Right cardiac atrium (tissue), 5 donors: ENCODE data around the gene IMMP2L. TPM values are rescaled to one million over a fixed set of nuclear protein-coding genes. Genes with fewer than 3 reads are reported as not detected.

Experiments
- ATAC-seq, 2 donors: fragments of 200-7000 bp; cut with Tn5 transposase; one replicate each; pipeline versions ENCODE4 v1.8.0 to v1.9.1; 2020; ENCODE audit warnings: moderate library complexity in 2 of 2, mild to moderate bottlenecking in 1 of 2
- DNase-seq, 3 donors: peaks; one replicate each; pipeline ENCODE4 v3.0.0-alpha.2; 2020
- H3K27ac ChIP-seq: one replicate; pipeline ENCODE4 v1.5.1; 2013; ENCODE audit warnings: mild to moderate bottlenecking, low read length, control low read depth, moderate library complexity
- H3K27me3 ChIP-seq: one replicate; pipeline ENCODE4 v1.6.1; 2013; ENCODE audit not compliant: control insufficient read depth, insufficient read depth
- H3K4me1 ChIP-seq: one replicate; pipeline ENCODE4 v1.6.1; 2013; ENCODE audit warnings: low read length; ENCODE audit not compliant: control insufficient read depth, insufficient read depth
- H3K4me3 ChIP-seq: one replicate; pipeline ENCODE4 v1.5.1; 2013; ENCODE audit warnings: low read length, control low read depth
- H3K9me3 ChIP-seq: one replicate; pipeline ENCODE4 v1.6.1; 2013; ENCODE audit warnings: low read length; ENCODE audit not compliant: control insufficient read depth
- WGBS: extraction: QIAGEN DNeasy Blood & Tissue Kit; methylation state at CpG from one replicate; pipeline ENCODE4 v1.1.7; 2013; 5-methylcytosine and 5-hydroxymethylcytosine counted together
- intact Hi-C, 4 donors: fragments of 100-400 bp; cut with DNase I; formaldehyde crosslinking; loops; one replicate each; pipeline versions ENCODE4 v1.11.0 to v1.14.0; 2022 to 2023
- polyA plus RNA-seq: library from polyadenylated mRNA; stranded (reverse); fragments of 200-250 nt; gene quantifications from one replicate; pipeline ENCODE4 v1.2.3, GENCODE V29; 2013
- total RNA-seq, 4 donors: library from RNA; stranded (reverse); fragmentation: NEBNext Ultra II Directional; extraction: Animal tissue kit (Norgen Biotek cat#: 25700); gene quantifications; one replicate each; pipeline ENCODE4 v1.2.1, GENCODE V29; 2021
- donor health status: healthy with polysubstance abuse.
- donor health status: DM: no; HTN: yes; CAD: no.
- donor health status: DM: no; HTN: no; CAD: no.
- donor health status: DM: no; HTN: yes; CAD: no; lungs with severe emphysema.
- donor health status: DM: yes; HTN: yes; CAD: no.

IMMP2L gene
- total and polyA plus RNA-seq, 5 donors, result 6.6 to 16.2 (median 13.9) TPM

DNA sequence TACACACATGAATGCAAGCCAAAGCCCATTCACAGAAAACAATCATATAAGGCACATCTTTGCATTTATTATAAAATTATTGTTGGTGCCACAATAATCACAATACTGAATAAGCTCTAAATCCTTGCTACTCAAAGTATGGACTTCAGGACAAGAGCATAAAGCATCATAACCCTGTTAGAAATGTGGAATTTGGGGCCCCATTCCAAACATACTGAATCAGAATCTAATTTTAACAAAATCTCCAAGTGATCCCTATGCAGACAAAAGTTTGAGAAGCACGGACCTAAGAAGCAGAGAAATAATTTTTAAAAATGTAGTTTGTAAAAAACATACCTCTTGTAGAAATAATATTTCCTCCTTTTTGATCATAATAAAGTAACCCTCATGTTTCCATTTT lies 199.2 kb downstream of the IMMP2L start:
- Histone ChIP-seq H3K27me3 (no peaks in the 10 kb centered on the region), H3K4me1 (peaks cover 2% of the 10 kb centered on the region), H3K4me3 (no peak overlapping the region), H3K27ac (no peak overlapping the region), H3K9me3 (no peaks in the 10 kb centered on the region)
- WGBS, result 54% methylated on average over 1 of the region's 1 CpG
- DNase-seq (no peak), ATAC-seq (no peak)
- intact Hi-C loops, result no loop called here

DNA sequence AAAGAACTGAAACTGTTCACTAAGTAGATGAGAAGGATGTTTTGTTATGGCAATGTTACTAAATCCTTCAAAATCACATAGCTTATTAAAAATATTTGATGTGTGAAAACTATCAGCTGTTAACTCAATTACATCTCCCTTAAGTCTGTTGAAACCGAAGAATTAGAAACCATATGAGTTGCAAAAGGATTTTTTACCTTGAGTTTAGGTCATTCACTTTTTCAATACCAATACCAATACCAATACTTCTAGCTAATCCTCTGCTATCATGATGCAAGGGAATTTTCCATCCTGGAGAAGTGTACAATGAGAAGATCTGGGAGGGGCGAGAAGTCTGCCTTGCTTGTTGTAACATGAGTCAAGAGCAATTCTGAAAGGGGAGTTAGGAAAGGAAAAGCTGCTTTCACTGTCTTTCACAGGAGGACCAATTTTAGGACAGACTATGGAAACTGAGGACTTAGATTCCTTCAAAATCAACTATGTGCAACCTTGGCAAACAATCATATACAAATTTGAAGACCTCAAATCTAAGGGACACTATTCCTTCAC lies 199.7 kb downstream of the IMMP2L start:
- intact Hi-C loops, result no loop called here
- WGBS, result 89% methylated on average over 2 of the region's 2 CpGs

DNA sequence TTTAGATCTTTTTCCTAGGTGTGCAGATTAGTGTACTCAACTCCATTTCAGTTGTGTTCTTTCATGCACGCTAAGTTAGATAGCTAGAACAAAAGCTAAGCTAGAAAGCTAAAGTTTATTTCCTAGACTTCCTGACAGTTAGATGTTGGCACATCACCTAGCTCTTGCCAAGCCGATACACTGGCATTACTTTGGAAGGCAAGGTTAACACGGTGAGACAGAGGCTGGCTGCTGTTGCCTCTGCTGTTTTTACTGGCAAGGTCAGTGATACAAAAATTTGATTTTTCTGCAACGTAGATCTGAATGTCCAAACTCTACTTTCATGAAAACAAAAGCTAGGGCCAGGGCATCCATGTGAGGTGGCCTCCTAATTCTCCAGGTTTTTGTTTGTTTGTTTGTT lies 203.4 kb downstream of the IMMP2L start:
- Histone ChIP-seq H3K9me3 (no peaks in the 10 kb centered on the region), H3K27me3 (no peaks in the 10 kb centered on the region), H3K27ac (no peak overlapping the region), H3K4me3 (no peak overlapping the region), H3K4me1 (peaks cover 3% of the 10 kb centered on the region)
- DNase-seq (no peak), ATAC-seq (no peak)
- 76% methylated on average over 4 of the region's 4 CpGs for whole genome bisulfite sequencing
- intact Hi-C loops, result no loop called here

More for the DNA sequence above, 199.7 kb downstream of the IMMP2L start:
- Histone ChIP-seq H3K27ac (no peak overlapping the region), H3K9me3 (no peaks in the 10 kb centered on the region), H3K4me3 (no peak overlapping the region), H3K4me1 (peaks cover 3% of the 10 kb centered on the region), H3K27me3 (no peaks in the 10 kb centered on the region)
- ATAC-seq, result no peak
- no peak for DNase-seq

DNA sequence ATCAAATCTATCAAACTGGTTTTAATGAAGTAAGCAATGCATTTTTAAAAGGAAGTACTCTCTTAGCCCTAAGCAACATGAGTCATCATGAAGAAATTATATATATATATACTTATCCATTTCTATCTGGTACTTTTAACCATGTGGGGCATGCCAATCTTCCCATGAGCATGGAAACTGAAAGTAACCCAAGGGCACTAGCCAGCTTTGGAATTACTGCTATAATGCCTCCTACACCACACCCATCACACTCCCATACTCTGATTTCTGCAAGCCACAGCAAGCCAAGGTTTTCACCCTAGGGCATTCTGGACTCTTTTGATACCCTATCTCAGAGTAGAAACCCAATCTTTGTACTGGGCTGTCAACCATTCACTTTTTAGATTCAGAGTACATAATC lies 204.6 kb downstream of the IMMP2L start:
- Histone ChIP-seq H3K9me3 (no peaks in the 10 kb centered on the region), H3K27ac (no peak overlapping the region), H3K4me1 (peaks cover 3% of the 10 kb centered on the region), H3K27me3 (no peaks in the 10 kb centered on the region), H3K4me3 (no peak overlapping the region)
- no peak for ATAC-seq
- intact Hi-C loops, result no loop called here
- DNase-seq, result no peak

DNA sequence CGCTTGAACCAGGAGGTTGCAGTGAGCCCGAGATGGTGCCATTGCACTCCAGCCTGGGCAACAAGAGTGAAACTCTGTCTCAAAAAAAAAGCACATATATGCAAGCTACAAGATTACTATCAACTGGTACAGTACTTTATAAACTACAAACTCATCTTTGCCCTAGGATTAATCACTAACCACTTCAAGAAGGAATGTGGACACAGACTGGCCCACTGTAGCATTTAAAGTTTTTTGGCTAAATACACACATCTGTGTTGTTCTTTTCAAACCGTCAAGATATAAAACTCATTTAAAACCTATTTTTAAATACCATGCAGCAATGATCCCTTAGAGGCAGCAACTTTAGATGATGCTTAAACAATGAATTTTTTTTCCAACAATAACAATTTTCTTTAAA lies 205.4 kb downstream of the IMMP2L start:
- Histone ChIP-seq H3K27ac (no peak overlapping the region), H3K27me3 (no peaks in the 10 kb centered on the region), H3K9me3 (no peaks in the 10 kb centered on the region), H3K4me3 (no peak overlapping the region), H3K4me1 (peaks cover 3% of the 10 kb centered on the region)
- DNase-seq, result no peak
- intact Hi-C loops, result no loop called here
- ATAC-seq, result no peak
- 88% methylated on average over 3 of the region's 3 CpGs for WGBS

DNA sequence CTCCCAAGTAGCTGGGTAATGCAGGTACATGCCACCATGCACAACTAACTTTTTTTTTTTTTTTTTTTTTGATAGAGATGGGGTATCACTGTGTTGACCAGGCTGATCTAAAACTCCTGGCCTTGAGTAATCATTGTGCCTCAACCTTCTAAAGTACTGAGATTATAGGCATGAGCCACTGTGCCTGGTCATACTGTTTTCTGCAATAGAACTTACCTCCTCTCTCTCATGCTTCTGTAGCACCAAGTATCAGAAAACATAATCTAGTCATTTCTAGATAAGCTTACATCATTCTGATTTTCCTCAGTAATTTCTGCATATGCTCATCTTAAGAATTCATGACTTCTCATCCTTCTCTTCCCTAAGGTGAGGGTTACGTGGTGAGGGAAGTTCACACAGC lies 210.0 kb downstream of the IMMP2L start:
- no peak for ATAC-seq
- intact Hi-C loops, result no loop called here

DNA sequence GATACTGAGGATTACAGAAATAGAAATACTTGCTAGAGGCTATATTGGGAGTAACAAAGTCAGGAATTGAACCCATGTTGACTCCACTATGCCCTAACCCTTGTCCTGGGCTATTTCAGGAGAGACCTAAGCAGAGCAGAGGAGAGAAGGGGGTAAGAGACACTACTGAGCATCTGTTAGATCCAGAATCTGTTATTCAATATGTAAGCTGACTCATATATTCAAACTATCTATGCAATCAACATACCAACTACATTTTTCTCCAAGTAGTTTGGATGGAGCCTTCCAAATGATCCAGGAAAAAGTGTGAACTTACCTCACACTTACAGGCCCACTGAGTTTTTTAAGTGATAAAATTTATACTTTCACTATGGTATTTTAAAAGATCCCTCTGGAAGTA lies 216.1 kb downstream of the IMMP2L start:
- Histone ChIP-seq H3K27me3 (no peaks in the 10 kb centered on the region), H3K4me1 (no peaks in the 10 kb centered on the region), H3K27ac (no peak overlapping the region), H3K4me3 (no peak overlapping the region), H3K9me3 (peaks cover 1% of the 10 kb centered on the region)
- intact Hi-C loops, result no loop called here
- DNase-seq (no peak), ATAC-seq (no peak)

More for the DNA sequence above, 210.0 kb downstream of the IMMP2L start:
- Histone ChIP-seq H3K27me3 (no peaks in the 10 kb centered on the region), H3K4me1 (no peaks in the 10 kb centered on the region), H3K27ac (no peak overlapping the region), H3K4me3 (no peak overlapping the region), H3K9me3 (no peaks in the 10 kb centered on the region)
- DNase-seq, result no peak
- WGBS, result 96% methylated on average over 1 of the region's 1 CpG

DNA sequence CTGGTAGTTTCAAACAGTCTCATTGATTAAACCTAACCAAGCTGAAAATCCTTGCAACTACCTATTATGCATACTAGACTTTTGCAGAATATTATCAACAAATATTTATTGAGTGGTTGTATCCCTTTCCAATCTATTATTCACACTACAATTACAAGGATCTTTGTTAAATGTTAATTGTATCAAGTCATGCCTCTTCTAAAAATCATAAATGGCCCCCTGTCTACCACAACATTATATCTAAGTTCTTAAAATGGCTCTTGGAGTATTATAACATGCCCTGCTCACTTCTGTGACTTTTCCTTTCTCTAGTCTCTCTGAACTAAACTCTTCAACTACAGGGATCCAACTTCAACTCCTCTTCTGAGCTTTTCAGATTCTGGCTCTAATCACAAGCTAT lies 219.3 kb downstream of the IMMP2L start:
- Histone ChIP-seq H3K9me3 (peaks cover 1% of the 10 kb centered on the region), H3K4me1 (no peaks in the 10 kb centered on the region), H3K27me3 (no peaks in the 10 kb centered on the region), H3K4me3 (no peak overlapping the region), H3K27ac (no peak overlapping the region)
- no peak for ATAC-seq
- intact Hi-C loops, result no loop called here
- DNase-seq, result no peak

DNA sequence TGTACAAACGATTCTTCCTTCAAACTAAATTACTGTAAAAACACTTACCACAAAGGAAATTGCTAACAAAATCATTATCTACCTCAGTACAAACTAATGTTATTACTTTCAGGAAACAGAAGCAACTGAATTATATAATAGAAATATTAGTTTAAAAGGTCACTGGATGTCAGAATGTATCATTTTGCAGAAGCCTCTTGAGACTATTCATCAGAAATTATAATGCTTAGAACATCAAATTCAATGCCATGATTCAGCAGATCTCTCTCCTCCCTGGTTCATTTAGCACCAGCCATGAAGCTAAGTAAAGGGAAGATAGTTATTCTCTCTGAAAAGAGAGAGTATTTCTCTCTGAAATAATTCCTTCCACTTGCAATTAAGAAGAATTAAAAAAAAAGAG lies 223.3 kb downstream of the IMMP2L start:
- DNase-seq (no peak), ATAC-seq (no peak)
- no peaks in the 10 kb centered on the region for H3K4me1 ChIP-seq
- 64% methylated on average over 1 of the region's 1 CpG for WGBS
- peaks cover 1% of the 10 kb centered on the region for H3K9me3 ChIP-seq
- no peak overlapping the region for H3K4me3 ChIP-seq
- H3K27me3 ChIP-seq, result no peaks in the 10 kb centered on the region
- H3K27ac ChIP-seq, result no peak overlapping the region
- intact Hi-C loops, result no loop called here

DNA sequence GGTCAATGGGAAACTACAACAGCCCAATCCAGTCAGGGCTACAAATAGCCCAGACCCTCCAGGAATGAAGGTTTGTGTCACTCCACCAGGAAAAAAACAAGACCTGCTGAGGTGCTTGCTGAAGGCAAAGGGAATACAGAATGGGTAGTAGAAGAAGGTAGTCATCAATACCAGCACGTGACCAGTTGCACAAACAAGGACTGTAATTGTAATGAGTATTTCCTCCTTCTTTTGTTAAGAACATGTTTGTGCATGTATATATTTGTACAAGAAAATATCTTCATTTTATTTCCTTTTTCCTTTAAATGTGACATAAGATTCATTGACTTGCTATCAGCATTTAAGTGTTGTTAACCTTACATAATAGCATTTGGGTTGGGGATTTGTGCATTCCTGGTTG lies 229.3 kb downstream of the IMMP2L start:
- H3K9me3 ChIP-seq, result no peaks in the 10 kb centered on the region
- DNase-seq, result no peak
- H3K27ac ChIP-seq, result no peak overlapping the region
- WGBS, result 95% methylated on average over 1 of the region's 1 CpG
- no peak overlapping the region for H3K4me3 ChIP-seq
- no peaks in the 10 kb centered on the region for H3K27me3 ChIP-seq
- intact Hi-C loops, result no loop called here
- ATAC-seq, result no peak
- no peaks in the 10 kb centered on the region for H3K4me1 ChIP-seq

DNA sequence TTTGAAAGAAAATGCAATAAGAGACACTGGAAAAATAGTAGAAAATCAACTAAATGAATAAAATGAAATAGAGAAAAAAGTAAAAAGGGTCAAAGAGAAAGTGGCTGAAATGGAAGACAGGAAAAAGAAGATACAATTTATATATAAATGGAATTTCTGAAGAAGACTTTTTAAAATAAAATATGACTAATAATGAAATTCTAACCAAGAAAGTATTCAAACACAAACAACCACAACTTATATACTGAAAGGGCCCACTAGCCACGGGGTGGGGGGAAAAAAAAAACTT lies 232.1 kb downstream of the IMMP2L start:
- Histone ChIP-seq H3K27ac (no peak overlapping the region), H3K27me3 (no peaks in the 10 kb centered on the region), H3K4me1 (no peaks in the 10 kb centered on the region), H3K9me3 (no peaks in the 10 kb centered on the region), H3K4me3 (no peak overlapping the region)
- ATAC-seq, result no peak
- intact Hi-C loops, result no loop called here
- WGBS, result 74% methylated on average over 1 of the region's 1 CpG
- DNase-seq, result no peak

DNA sequence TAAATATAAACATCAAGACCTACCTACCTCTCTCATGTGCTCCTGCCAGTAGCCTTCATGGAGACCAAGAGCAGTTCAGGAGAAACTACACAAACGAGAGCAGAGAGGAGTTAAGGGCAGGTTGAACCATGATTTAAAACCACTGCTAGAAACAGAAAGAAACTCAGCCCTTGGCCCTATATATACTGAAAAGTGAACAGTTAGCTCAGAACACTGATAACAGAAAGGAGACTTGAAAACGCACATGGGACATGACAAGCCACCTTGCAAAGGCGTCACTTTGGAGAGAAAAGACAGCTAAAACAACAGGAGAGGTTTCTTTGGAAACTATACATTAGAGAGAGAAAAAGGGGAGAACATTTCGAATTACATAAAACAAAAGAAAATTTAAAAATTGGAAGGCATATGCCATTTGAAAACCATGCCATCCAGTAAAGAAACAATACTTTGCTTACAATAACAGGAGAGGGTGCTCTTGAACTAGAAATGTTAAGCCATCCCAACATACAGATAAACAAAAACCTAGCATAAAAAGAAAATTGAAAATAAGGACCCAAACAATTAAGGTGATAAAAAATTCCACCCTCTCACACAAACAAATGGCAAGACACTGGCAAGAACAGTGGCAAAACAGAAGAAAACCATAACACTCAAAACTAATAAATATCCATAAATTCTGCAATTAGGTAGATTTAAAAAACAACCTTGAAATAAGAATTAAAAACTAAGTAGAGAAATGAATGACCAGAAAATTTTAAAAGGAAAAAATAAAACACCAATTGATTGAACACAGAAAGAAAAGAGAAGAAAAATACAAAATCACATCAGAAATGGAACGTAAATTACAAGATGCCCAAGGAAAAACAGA lies 232.7 kb downstream of the IMMP2L start:
- no peak for DNase-seq
- Histone ChIP-seq H3K4me1 (no peaks in the 10 kb centered on the region), H3K27me3 (no peaks in the 10 kb centered on the region), H3K27ac (no peak overlapping the region), H3K9me3 (no peaks in the 10 kb centered on the region), H3K4me3 (no peak overlapping the region)
- intact Hi-C loops, result no loop called here
- ATAC-seq, result no peak
- 88% methylated on average over 5 of the region's 5 CpGs for WGBS
